Mucosa of rectum (tissue), 2 donors: ENCODE measurements around the gene CTNND2.
"Not testable (repeated sequence)": the region's sequence is repeated elsewhere in the genome, so short reads cannot be mapped to it uniquely, and the experiment has no call there.

Source experiments
- H3K27ac ChIP-seq, 2 donors: one replicate each; pipeline ENCODE4 v1.7.0; 2013; ENCODE audit warnings: inconsistent platforms in 2 of 2, low read depth in 2 of 2, low read length in 2 of 2
- H3K27me3 ChIP-seq, 2 donors: one replicate each; pipeline ENCODE4 v1.7.0; 2013; ENCODE audit warnings: low read length in 2 of 2; ENCODE audit not compliant: control insufficient read depth in 2 of 2, insufficient read depth in 2 of 2
- H3K36me3 ChIP-seq, 2 donors: one replicate each; pipeline ENCODE4 v1.7.0; 2013; ENCODE audit warnings: low read length in 2 of 2; ENCODE audit not compliant: control insufficient read depth in 2 of 2, insufficient read depth in 2 of 2
- H3K4me1 ChIP-seq, 2 donors: one replicate each; pipeline ENCODE4 v1.7.0; 2013; ENCODE audit warnings: low read length in 2 of 2, mild to moderate bottlenecking in 1 of 2; ENCODE audit not compliant: control insufficient read depth in 2 of 2, insufficient read depth in 2 of 2
- H3K4me3 ChIP-seq, 2 donors: one replicate each; pipeline ENCODE4 v1.7.0; 2013; ENCODE audit warnings: low read length in 2 of 2
- H3K9ac ChIP-seq, 2 donors: one replicate each; pipeline ENCODE4 v1.7.0; 2013; ENCODE audit warnings: low read length in 2 of 2, low read depth in 1 of 2, mild to moderate bottlenecking in 1 of 2
- H3K9me3 ChIP-seq, 2 donors: one replicate each; pipeline ENCODE4 v1.7.0; 2013; ENCODE audit warnings: low read length in 2 of 2; ENCODE audit not compliant: control insufficient read depth in 2 of 2
- donor health status: healthy.
- donor health status: Normal muscosa, but diverticular disease.

CTNND2 gene

GRCh38 chr5:11422342-11422741 lies 481.9 kb downstream of the CTNND2 start:
- no peaks in the 10 kb centered on the region for H3K9me3 ChIP-seq
- no peak overlapping the region for H3K9ac ChIP-seq
- no peaks in the 10 kb centered on the region for H3K36me3 ChIP-seq
- no peak overlapping the region for H3K27ac ChIP-seq
- no peaks in the 10 kb centered on the region for H3K4me1 ChIP-seq
- no peak overlapping the region for H3K4me3 ChIP-seq
- no peaks in the 10 kb centered on the region for H3K27me3 ChIP-seq

- Histone ChIP-seq H3K27ac (no peak overlapping the region), H3K36me3 (no peaks in the 10 kb centered on the region), H3K4me3 (no peak overlapping the region), H3K9ac (no peak overlapping the region), H3K27me3 (no peaks in the 10 kb centered on the region), H3K4me1 (no peaks in the 10 kb centered on the region), H3K9me3 (no peaks in the 10 kb centered on the region)
Measured at GRCh38 chr5:11420969-11421368, 483.3 kb downstream of the CTNND2 start.

DNA sequence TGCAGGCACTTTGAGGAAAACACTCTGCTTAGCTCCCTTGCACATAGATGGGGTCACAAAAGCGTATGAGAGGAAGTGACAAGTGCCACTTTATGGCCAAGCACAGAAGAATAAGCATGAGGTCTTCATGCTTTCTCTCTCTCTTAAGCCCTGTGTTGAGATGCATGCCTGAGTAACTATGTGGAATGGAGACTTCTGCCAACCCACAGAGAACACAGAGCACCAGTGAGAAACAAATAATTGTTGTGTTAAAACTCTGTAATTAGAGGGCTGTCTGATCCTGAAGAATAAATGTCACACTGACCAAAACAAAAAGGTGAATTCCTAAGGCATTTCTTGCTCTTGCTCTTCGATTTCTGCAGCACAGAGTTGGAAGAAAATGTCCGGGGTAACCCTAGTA lies 488.5 kb downstream of the CTNND2 start:
- H3K27ac ChIP-seq, result no peak overlapping the region
- H3K4me3 ChIP-seq, result no peak overlapping the region
- no peak overlapping the region for H3K9ac ChIP-seq
- no peaks in the 10 kb centered on the region for H3K4me1 ChIP-seq
- no peaks in the 10 kb centered on the region for H3K36me3 ChIP-seq
- peaks cover 0 to 3% of the 10 kb centered on the region in 2 donors for H3K9me3 ChIP-seq
- H3K27me3 ChIP-seq, result no peaks in the 10 kb centered on the region

- not testable (repeated sequence) for H3K4me1 ChIP-seq, H3K27ac ChIP-seq, H3K9me3 ChIP-seq, H3K9ac ChIP-seq, H3K36me3 ChIP-seq, H3K27me3 ChIP-seq, H3K4me3 ChIP-seq
Measured at GRCh38 chr5:11414732-11415131, 489.5 kb downstream of the CTNND2 start.

- Histone ChIP-seq H3K9me3 (peaks cover 0 to 3% of the 10 kb centered on the region in 2 donors), H3K9ac (no peak overlapping the region), H3K4me1 (no peaks in the 10 kb centered on the region), H3K36me3 (no peaks in the 10 kb centered on the region), H3K27me3 (no peaks in the 10 kb centered on the region), H3K4me3 (no peak overlapping the region), H3K27ac (no peak overlapping the region)
Measured at GRCh38 chr5:11411621-11412020, 492.6 kb downstream of the CTNND2 start.

DNA sequence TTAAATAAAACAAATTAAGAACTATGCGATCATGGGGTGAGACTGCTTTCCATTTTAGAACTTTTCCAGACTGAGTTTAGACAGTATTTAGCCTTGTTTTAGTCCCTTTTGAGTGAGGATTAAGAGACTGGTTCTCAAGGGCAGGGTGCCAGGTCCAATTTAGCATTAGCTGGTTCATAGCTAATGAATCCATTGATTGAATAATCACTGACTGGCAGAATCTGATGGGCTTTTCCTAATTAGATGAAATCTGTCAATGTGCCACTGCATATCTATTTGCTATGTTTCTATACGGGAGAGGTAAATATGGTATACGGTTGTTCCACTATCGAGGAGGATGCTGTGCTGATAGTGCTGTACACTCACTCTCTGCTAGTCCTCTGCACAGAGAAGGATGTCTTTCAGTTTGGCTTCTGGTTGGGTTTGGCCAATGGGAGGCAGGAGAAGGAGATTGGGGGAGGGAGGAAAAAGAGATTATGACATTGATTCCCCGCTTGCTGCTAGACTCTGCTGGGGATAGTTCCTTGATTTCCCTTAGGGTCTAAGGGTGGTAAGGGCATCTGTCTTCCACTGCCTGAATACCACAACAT lies 496.6 kb downstream of the CTNND2 start:
- Histone ChIP-seq H3K4me1 (no peaks in the 10 kb centered on the region), H3K27me3 (no peaks in the 10 kb centered on the region), H3K27ac (no peak overlapping the region), H3K9me3 (no peaks in the 10 kb centered on the region), H3K36me3 (no peaks in the 10 kb centered on the region), H3K4me3 (no peak overlapping the region), H3K9ac (no peak overlapping the region)

DNA sequence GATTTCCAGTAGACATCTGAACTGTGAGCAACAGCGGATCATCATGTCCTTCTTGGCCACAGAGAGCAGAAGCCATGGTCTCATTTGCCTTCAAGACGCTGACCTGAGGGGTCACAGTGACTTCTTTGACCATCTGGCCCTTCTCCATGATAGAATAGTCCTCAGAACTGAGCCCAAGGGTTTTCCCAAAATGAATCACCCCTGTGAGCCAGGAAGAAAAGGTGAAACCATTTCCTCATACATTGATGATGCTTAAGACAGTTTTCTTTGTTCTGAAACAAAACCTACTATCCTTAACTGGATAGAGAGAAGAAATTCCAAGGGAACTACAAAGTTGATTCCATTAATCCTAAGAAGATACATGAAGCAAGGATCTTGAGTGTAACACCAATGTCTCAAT lies 503.9 kb downstream of the CTNND2 start:
- Histone ChIP-seq H3K27ac (no peak overlapping the region), H3K4me1 (no peaks in the 10 kb centered on the region), H3K4me3 (no peak overlapping the region), H3K36me3 (no peaks in the 10 kb centered on the region), H3K9ac (no peak overlapping the region), H3K9me3 (no peaks in the 10 kb centered on the region), H3K27me3 (no peaks in the 10 kb centered on the region)

- H3K27ac ChIP-seq, result no peak overlapping the region
- H3K4me3 ChIP-seq, result no peak overlapping the region
- H3K9me3 ChIP-seq, result no peaks in the 10 kb centered on the region
- H3K9ac ChIP-seq, result no peak overlapping the region
- no peaks in the 10 kb centered on the region for H3K36me3 ChIP-seq
- no peaks in the 10 kb centered on the region for H3K4me1 ChIP-seq
- no peaks in the 10 kb centered on the region for H3K27me3 ChIP-seq
Measured at GRCh38 chr5:11398728-11399127, 505.5 kb downstream of the CTNND2 start.

DNA sequence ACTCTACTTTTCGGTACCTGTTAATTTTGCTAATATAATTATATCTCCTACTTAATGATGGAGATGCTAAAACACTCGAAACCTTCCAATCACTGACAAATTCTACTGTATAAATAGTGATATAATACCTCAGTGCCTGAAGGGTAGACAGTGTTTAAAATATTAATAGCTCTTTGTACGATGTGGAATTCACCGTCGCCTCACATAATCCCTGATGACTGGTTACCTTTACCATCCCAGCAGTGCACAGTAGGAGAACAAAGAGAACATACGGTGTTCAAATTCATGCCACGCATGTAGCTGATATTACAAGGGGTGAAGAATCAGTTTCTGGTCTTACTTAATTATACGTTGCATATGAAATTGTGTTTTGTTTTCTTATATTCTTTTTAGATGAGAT lies 506.7 kb downstream of the CTNND2 start:
- H3K36me3 ChIP-seq, result no peaks in the 10 kb centered on the region
- no peaks in the 10 kb centered on the region for H3K27me3 ChIP-seq
- H3K9me3 ChIP-seq, result no peaks in the 10 kb centered on the region
- H3K9ac ChIP-seq, result no peak overlapping the region
- no peaks in the 10 kb centered on the region for H3K4me1 ChIP-seq
- no peak overlapping the region for H3K4me3 ChIP-seq
- no peak overlapping the region for H3K27ac ChIP-seq

- no peaks in the 10 kb centered on the region for H3K9me3 ChIP-seq
- no peak overlapping the region for H3K27ac ChIP-seq
- H3K9ac ChIP-seq, result no peak overlapping the region
- no peak overlapping the region for H3K4me3 ChIP-seq
- no peaks in the 10 kb centered on the region for H3K36me3 ChIP-seq
- H3K27me3 ChIP-seq, result no peaks in the 10 kb centered on the region
- no peaks in the 10 kb centered on the region for H3K4me1 ChIP-seq
Measured at GRCh38 chr5:11396917-11397316, 507.3 kb downstream of the CTNND2 start.

- Histone ChIP-seq H3K4me3 (no peak overlapping the region), H3K4me1 (no peaks in the 10 kb centered on the region), H3K27ac (no peak overlapping the region)
Measured at GRCh38 chr5:11394933-11395332, 509.3 kb downstream of the CTNND2 start.

More at GRCh38 chr5:11394933-11395332, 509.3 kb downstream of the CTNND2 start:
- H3K27me3 ChIP-seq, result no peaks in the 10 kb centered on the region
- no peak overlapping the region for H3K9ac ChIP-seq
- no peaks in the 10 kb centered on the region for H3K9me3 ChIP-seq
- no peaks in the 10 kb centered on the region for H3K36me3 ChIP-seq
